ENCODE results near the gene SPAG9. TPM values are rescaled to one million over a fixed set of nuclear protein-coding genes. Genes with fewer than 3 reads are reported as not detected.
A peak's percentile ranks its signal among the peaks of the same experiment; 100 is the strongest.

SPAG9 gene
- total and polyA plus RNA-seq, 7 donors, result 21.6 to 79.9 (median 74.3) TPM

DNA sequence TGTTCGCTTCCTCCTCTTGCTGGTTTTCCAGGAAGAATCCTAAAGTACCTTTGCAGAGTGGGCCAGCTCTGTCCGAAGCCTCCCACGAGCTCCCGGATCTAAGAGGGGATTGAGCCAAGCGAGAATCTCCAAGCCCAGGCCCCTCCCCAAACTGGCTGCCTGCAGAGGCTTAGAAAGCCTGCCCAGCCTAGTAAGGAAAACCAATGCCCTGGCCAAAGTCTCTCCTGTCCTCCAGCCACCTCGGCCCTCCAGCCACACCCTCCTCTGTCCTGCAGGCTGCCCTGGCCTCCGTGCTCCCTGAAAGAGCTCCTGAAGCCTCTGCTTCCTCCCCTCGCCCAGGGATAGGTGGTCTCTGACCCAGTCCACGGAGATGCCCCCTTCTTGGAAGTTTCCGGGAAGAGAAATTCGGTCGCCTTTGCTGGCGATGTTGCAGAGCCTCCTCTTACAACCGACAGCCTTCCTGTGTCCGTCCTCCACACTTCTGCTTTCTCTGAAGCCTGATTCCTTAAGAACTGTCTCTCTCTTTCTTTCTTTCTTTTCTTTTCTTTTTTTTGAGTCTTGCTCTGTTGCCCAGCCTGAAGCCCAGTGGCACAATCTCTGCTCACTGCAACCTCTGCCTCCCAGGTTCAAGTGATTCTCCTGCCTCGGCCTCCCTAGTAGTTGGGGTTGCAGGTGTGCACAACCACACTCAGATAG lies 199.6 kb downstream of the SPAG9 start:
- no peaks in the 10 kb centered on the region for H3K27me3 ChIP-seq
- DNase-seq, result no peak
- intact Hi-C loops (cut with DNase I), result no loop called here
- TF ChIP-seq, protein P1, sequence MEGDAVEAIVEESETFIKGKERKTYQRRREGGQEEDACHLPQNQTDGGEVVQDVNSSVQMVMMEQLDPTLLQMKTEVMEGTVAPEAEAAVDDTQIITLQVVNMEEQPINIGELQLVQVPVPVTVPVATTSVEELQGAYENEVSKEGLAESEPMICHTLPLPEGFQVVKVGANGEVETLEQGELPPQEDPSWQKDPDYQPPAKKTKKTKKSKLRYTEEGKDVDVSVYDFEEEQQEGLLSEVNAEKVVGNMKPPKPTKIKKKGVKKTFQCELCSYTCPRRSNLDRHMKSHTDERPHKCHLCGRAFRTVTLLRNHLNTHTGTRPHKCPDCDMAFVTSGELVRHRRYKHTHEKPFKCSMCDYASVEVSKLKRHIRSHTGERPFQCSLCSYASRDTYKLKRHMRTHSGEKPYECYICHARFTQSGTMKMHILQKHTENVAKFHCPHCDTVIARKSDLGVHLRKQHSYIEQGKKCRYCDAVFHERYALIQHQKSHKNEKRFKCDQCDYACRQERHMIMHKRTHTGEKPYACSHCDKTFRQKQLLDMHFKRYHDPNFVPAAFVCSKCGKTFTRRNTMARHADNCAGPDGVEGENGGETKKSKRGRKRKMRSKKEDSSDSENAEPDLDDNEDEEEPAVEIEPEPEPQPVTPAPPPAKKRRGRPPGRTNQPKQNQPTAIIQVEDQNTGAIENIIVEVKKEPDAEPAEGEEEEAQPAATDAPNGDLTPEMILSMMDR (IDR thresholded peaks at IDR 0.05), result no peak
- TF ChIP-seq POLR2AphosphoS5 (IDR thresholded peaks at IDR 0.05) (no peak), EP300 (IDR thresholded peaks at IDR 0.05) (no peak), POLR2A (IDR thresholded peaks at IDR 0.05) (no peak)
- 69 to 75% methylated on average over 16 of the region's 16 CpGs for WGBS, 2 donors
- no peak overlapping the region for H3K4me3 ChIP-seq
- no peaks in the 10 kb centered on the region for H3K36me3 ChIP-seq
- H3K4me1 ChIP-seq, result peaks cover 0 to 42% (median 29%) of the 10 kb centered on the region in 4 donors
- no peaks in the 10 kb centered on the region for H3K9me3 ChIP-seq
- H3K27ac ChIP-seq, result peak overlapping the region; percentile 82 to 86 (median 84)

DNA sequence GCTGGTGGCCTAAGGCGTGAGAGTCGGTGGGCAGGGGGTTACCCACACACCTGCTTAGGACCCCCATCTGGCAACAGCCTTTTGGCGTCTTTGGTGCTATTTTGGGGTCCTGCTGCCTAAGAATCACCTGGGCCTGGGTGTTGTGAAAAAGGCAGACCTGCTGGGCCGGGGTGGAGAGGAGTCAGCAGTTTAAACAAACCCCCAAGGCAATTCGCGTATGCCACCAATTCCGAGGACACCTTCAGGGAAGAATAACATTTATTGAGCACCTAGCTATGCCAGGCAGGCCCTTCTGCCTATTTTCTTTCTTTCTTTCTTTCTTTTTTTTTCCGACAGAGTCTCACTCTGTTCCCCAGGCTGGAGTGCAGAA lies 200.6 kb downstream of the SPAG9 start:
- WGBS, 2 donors, result 13 to 60% methylated on average over 8 of the region's 8 CpGs
- TF ChIP-seq, protein P1 (IDR thresholded peaks at IDR 0.05), result no peak
- TF ChIP-seq EP300 (IDR thresholded peaks at IDR 0.05) (no peak), POLR2AphosphoS5 (IDR thresholded peaks at IDR 0.05) (no peak), POLR2A (IDR thresholded peaks at IDR 0.05) (peak in 1 of 2 donors; percentile 1)
- intact Hi-C loops (cut with DNase I), result no loop called here
- Histone ChIP-seq H3K36me3 (no peaks in the 10 kb centered on the region), H3K4me1 (peaks cover 0 to 42% (median 29%) of the 10 kb centered on the region in 4 donors), H3K9me3 (no peaks in the 10 kb centered on the region), H3K4me3 (peak overlapping the region in 1 of 4 donors; percentile 13), H3K27me3 (no peaks in the 10 kb centered on the region), H3K27ac (peak overlapping the region; percentile 82 to 86 (median 84))
- DNase-seq, result no peak

DNA sequence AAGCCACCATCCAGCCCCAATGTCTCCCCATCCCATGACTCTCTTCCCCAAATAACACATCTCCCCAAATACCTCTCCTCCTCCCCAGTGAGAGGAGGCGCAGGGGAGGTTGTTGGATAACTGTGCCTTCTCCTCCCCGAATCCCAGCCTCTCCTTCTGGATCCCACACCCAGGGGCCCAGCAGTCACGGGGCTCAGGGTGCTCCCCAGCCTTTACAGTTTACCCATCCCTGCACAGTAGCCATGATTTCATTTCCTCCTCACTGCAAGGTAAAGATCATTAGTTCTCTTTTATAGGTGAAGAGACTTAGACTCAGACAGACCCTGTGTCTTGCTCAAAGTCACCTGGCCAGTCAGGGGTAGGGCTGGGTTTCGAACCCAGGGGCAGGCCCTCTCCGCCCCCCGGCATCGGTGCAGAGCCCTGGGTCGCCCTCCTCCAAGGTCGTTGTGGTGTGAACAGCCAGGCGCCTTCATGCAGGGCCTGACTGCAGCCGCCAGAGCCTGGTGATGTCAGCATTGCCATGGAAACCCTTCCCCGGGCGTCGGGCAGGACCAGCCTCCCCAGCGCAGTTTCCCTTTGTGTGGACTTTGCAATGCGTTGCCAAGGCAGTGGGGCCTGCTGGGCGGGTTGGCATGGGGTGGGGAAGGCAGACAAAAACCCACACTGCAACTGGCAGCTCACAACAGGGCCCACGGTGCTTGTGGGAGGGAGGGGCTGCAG lies 201.2 kb downstream of the SPAG9 start:
- H3K4me1 ChIP-seq, result peaks cover 0 to 42% (median 29%) of the 10 kb centered on the region in 4 donors
- peak overlapping the region in 1 of 4 donors; percentile 13 for H3K4me3 ChIP-seq
- no peaks in the 10 kb centered on the region for H3K36me3 ChIP-seq
- H3K27ac ChIP-seq, result peak overlapping the region; percentile 82 to 86 (median 84)
- peak; percentile 97 for DNase-seq
- intact Hi-C loops (cut with DNase I), result no loop called here
- no peaks in the 10 kb centered on the region for H3K27me3 ChIP-seq
- H3K9me3 ChIP-seq, result no peaks in the 10 kb centered on the region
- TF ChIP-seq POLR2AphosphoS5 (IDR thresholded peaks at IDR 0.05) (peak; percentile 54 to 71 (median 66)), POLR2A (IDR thresholded peaks at IDR 0.05) (peak in 1 of 2 donors; percentile 34)
- TF ChIP-seq, protein P1 (IDR thresholded peaks at IDR 0.05), result no peak
- WGBS, 2 donors, result 10 to 27% methylated on average over 18 of the region's 18 CpGs

DNA sequence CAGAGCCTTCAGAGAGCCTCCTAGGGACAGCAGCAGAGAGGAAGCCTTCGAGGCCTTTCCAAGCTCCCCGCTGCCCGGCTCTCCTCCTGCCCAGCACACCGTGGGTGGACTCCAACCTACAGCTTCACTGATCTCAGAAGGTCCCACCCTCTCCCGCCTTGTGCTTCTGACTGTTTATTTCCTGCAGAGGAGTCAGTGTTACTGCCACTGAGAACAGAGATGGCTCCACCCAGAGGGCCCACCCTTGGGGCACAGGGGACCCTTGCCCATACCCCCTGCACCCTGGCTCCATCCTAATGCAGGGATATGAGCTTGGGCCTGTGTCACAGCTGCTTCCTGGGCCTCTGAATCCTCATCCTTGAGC lies 201.8 kb downstream of the SPAG9 start:
- 10 to 58% methylated on average over 5 of the region's 5 CpGs for WGBS, 2 donors
- no peaks in the 10 kb centered on the region for H3K36me3 ChIP-seq
- no peaks in the 10 kb centered on the region for H3K9me3 ChIP-seq
- intact Hi-C loops (cut with DNase I), result no loop called here
- H3K4me1 ChIP-seq, result peaks cover 0 to 42% (median 29%) of the 10 kb centered on the region in 4 donors
- no peaks in the 10 kb centered on the region for H3K27me3 ChIP-seq
- DNase-seq, result no peak
- TF ChIP-seq POLR2A (IDR thresholded peaks at IDR 0.05), result peak in 1 of 2 donors; percentile 16
- no peak for TF ChIP-seq POLR2AphosphoS5 (IDR thresholded peaks at IDR 0.05)
- peak overlapping the region; percentile 82 to 86 (median 84) for H3K27ac ChIP-seq
- H3K4me3 ChIP-seq, result no peak overlapping the region

Data from sigmoid colon (tissue), 7 donors.